Keratinocyte (primary cell): Measurements from ENCODE around the gene SULF2.

ENCODE experiments used
- EZH2 ChIP-seq: IDR thresholded peaks from one replicate; pipeline ENCODE4 v1.6.1; 2012; ENCODE audit warnings: inconsistent platforms, mild to moderate bottlenecking, low read length, moderate library complexity
- TF ChIP-seq, protein P1 (sequence below), 3 experiments: IDR thresholded peaks in 1 of 3; conservative IDR thresholded peaks in 1 of 3; optimal IDR thresholded peaks in 1 of 3; 2 replicates in 2 of 3; 3 replicates in 1 of 3; pipeline versions ENCODE3 to v1.5.1; 2011; ENCODE audit warnings: low read length in 3 of 3, mild to moderate bottlenecking in 3 of 3, moderate library complexity in 2 of 3, control low read depth in 1 of 3, inconsistent platforms in 1 of 3; ENCODE audit not compliant: insufficient read depth in 2 of 3; ENCODE audit errors: extremely low read depth in 1 of 3

DNA sequence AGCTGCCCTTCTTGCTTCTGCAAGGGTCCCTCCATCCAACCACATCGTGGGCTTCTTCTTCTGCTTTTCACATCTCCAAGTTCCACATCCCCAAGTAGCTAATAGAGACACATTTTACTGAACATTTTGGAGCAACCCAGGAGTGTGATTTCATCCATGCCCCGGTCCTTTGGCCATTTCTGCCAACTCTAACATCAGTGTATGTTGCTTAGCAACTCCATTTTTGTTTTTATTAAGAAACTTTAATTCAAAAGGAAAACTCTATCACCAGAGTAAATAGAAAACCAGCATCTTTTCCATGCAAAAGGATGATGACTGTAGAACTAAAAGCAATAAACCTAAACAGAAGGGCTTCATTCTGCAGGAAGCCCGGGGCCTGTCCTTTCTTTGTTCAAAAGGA is 32.7 kb upstream of the SULF2 start:
- TF ChIP-seq, protein P1, sequence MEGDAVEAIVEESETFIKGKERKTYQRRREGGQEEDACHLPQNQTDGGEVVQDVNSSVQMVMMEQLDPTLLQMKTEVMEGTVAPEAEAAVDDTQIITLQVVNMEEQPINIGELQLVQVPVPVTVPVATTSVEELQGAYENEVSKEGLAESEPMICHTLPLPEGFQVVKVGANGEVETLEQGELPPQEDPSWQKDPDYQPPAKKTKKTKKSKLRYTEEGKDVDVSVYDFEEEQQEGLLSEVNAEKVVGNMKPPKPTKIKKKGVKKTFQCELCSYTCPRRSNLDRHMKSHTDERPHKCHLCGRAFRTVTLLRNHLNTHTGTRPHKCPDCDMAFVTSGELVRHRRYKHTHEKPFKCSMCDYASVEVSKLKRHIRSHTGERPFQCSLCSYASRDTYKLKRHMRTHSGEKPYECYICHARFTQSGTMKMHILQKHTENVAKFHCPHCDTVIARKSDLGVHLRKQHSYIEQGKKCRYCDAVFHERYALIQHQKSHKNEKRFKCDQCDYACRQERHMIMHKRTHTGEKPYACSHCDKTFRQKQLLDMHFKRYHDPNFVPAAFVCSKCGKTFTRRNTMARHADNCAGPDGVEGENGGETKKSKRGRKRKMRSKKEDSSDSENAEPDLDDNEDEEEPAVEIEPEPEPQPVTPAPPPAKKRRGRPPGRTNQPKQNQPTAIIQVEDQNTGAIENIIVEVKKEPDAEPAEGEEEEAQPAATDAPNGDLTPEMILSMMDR (optimal IDR thresholded peaks at IDR 0.05 in 1 of 3, IDR thresholded peaks at IDR 0.05 in 1 of 3, conservative IDR thresholded peaks at IDR 0.05 in 1 of 3; ENCODE audit: extremely low read depth in 1 of 3, insufficient read depth in 2 of 3, low read length in 3 of 3): no peak
- no peak for TF ChIP-seq EZH2
